Gastrocnemius medialis (tissue), 4 donors: ENCODE measurements around the gene ZNF423. TPM values are rescaled to one million over a fixed set of nuclear protein-coding genes. Genes with fewer than 3 reads are reported as not detected.

ENCODE experiments used
- ATAC-seq, 2 donors: fragments of 150-250 bp; one replicate each; pipeline ENCODE4 v1.9.1; 2016
- DNase-seq, 2 donors: peaks; one replicate each; pipeline ENCODE4 v3.0.0-alpha.2; 2019
- H3K27ac ChIP-seq, 4 donors: fragments of 200-600 bp; sonication (generic); 1 replicate in 1 of 4; 2 replicates in 3 of 4; pipeline ENCODE4 v1.5.1; 2016 to 2018; ENCODE audit warnings: mild to moderate bottlenecking in 2 of 4, moderate library complexity in 1 of 4
- H3K27me3 ChIP-seq, 3 donors: fragments of 200-600 bp; sonication (generic) in 2 of 3; 1 replicate in 1 of 3; 2 replicates in 2 of 3; pipeline versions ENCODE4 v1.5.1 to v1.6.0; 2016 to 2019; ENCODE audit warnings: mild to moderate bottlenecking in 1 of 3, moderate library complexity in 1 of 3
- H3K36me3 ChIP-seq, 2 donors: fragments of 200-600 bp; sonication (generic) in 1 of 2; one replicate each; pipeline ENCODE4 v1.5.1; 2017 to 2018
- H3K4me1 ChIP-seq, 2 donors: fragments of 200-600 bp; sonication (generic) in 1 of 2; one replicate each; pipeline ENCODE4 v1.5.1; 2016 to 2017; ENCODE audit warnings: mild to moderate bottlenecking in 2 of 2
- H3K4me3 ChIP-seq, 4 donors: fragments of 200-600 bp; sonication (generic) in 3 of 4; 1 replicate in 1 of 4; 2 replicates in 3 of 4; pipeline ENCODE4 v1.5.1; 2016 to 2019; ENCODE audit warnings: mild to moderate bottlenecking in 2 of 4
- H3K9me3 ChIP-seq, 3 donors: fragments of 200-600 bp; sonication (generic) in 2 of 3; 1 replicate in 1 of 3; 2 replicates in 2 of 3; pipeline ENCODE4 v1.5.1; 2016 to 2019
- POLR2A ChIP-seq, 2 donors: fragments of 450-650 bp; IDR thresholded peaks; one replicate each; pipeline ENCODE4 v1.6.1; 2017; ENCODE audit warnings: antibody characterized with exemption in 2 of 2, mild to moderate bottlenecking in 2 of 2, moderate library complexity in 2 of 2
- in situ Hi-C, 4 donors: fragments of 200-750 bp; cut with MboI; loops; one replicate each; pipeline versions ENCODE4 v1.15.0 to v1.8.0; 2017; ENCODE audit warnings: low sequenced_read_pairs in 4 of 4
- intact Hi-C: fragments of 100-400 bp; cut with DNase I; formaldehyde crosslinking; loops from one replicate; pipeline ENCODE4 v1.15.1; 2023; ENCODE audit warnings: low total_unique reads
- total RNA-seq, 4 donors: library from RNA; depleted of rRNA; stranded (reverse); fragments of >200 nt; gene quantifications; one replicate each; pipeline versions ENCODE4 v1.1.0 to v1.2.3, GENCODE V29; 2016
- TF ChIP-seq, protein P1 (sequence below), 5 experiments: fragments of 450-650 bp in 3 of 5; fragments of 200-600 bp in 2 of 5; sonication (generic) in 2 of 5; IDR thresholded peaks in 4 of 5; conservative IDR thresholded peaks in 1 of 5; 1 replicate in 4 of 5; 2 replicates in 1 of 5; pipeline ENCODE4 v1.5.1; 2016 to 2019; ENCODE audit warnings: antibody characterized with exemption in 5 of 5, mild to moderate bottlenecking in 3 of 5, moderate library complexity in 3 of 5

The ZNF423 gene
- total RNA-seq, 4 donors from 2014 or later: 8.4 to 15.8 (median 12.5) TPM

DNA sequence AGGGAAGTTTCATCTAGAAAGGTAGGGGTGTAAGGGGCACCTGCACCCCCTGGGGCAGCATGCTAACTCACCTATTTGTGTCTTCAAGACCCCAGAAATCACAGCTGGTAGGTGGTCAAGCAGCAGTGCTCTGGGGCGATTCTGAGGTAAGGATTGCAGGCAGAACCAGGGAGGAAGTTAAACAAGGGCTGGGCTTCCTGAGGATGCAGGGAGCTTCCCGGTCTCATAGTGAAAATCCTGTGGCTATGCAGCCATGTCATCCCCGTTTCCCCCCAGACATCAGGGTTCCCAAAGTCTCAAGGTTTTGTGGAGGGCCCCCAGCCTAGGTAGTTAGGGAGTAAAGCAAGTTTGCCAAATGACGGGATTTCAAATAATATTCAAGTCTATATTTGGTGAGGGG, 403.8 kb downstream of the ZNF423 start:
- Histone ChIP-seq H3K4me1 (no peaks in the 10 kb centered on the region), H3K36me3 (no peaks in the 10 kb centered on the region), H3K4me3 (peak overlapping the region in 2 of 4 donors; percentile 0 to 20), H3K27me3 (no peaks in the 10 kb centered on the region), H3K9me3 (no peaks in the 10 kb centered on the region), H3K27ac (peak overlapping the region in 3 of 4 donors; percentile 2 to 38 (median 6))
- no peak for DNase-seq
- intact Hi-C loops: no loop called here
- TF ChIP-seq, protein P1, sequence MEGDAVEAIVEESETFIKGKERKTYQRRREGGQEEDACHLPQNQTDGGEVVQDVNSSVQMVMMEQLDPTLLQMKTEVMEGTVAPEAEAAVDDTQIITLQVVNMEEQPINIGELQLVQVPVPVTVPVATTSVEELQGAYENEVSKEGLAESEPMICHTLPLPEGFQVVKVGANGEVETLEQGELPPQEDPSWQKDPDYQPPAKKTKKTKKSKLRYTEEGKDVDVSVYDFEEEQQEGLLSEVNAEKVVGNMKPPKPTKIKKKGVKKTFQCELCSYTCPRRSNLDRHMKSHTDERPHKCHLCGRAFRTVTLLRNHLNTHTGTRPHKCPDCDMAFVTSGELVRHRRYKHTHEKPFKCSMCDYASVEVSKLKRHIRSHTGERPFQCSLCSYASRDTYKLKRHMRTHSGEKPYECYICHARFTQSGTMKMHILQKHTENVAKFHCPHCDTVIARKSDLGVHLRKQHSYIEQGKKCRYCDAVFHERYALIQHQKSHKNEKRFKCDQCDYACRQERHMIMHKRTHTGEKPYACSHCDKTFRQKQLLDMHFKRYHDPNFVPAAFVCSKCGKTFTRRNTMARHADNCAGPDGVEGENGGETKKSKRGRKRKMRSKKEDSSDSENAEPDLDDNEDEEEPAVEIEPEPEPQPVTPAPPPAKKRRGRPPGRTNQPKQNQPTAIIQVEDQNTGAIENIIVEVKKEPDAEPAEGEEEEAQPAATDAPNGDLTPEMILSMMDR (IDR thresholded peaks at IDR 0.05 in 4 of 5, conservative IDR thresholded peaks at IDR 0.05 in 1 of 5): no peak
- TF ChIP-seq POLR2A (IDR thresholded peaks at IDR 0.05): no peak
- in situ Hi-C loops: no loop called here
- no peak for ATAC-seq

DNA sequence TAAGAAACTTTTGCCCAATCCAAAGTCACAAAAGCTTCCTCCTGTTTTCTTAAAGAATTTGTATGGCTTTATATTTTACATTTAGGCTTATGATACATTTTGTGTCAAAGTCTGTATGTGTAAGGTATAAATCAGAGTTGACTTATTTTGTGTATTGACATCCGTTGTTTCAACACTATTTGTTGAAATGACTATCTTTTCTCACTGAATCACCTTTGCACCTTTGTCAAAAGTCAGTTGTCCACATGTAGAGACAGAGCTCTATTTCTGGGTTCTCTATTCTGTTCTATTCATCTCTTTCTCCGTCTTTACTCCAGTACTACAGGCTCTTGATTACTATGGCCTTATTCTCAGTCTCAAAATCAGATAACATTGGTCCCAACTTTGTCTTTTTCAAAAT, 409.1 kb downstream of the ZNF423 start:
- TF ChIP-seq, protein P1 (IDR thresholded peaks at IDR 0.05 in 4 of 5, conservative IDR thresholded peaks at IDR 0.05 in 1 of 5): no peak
- TF ChIP-seq POLR2A (IDR thresholded peaks at IDR 0.05): no peak
- no peaks in the 10 kb centered on the region for H3K27me3 ChIP-seq
- no peak for DNase-seq
- no peak for ATAC-seq
- H3K36me3 ChIP-seq: no peaks in the 10 kb centered on the region
- intact Hi-C loops: no loop called here
- H3K27ac ChIP-seq: no peak overlapping the region
- no peaks in the 10 kb centered on the region for H3K4me1 ChIP-seq
- in situ Hi-C loops: no loop called here
- no peaks in the 10 kb centered on the region for H3K9me3 ChIP-seq
- H3K4me3 ChIP-seq: no peak overlapping the region

DNA sequence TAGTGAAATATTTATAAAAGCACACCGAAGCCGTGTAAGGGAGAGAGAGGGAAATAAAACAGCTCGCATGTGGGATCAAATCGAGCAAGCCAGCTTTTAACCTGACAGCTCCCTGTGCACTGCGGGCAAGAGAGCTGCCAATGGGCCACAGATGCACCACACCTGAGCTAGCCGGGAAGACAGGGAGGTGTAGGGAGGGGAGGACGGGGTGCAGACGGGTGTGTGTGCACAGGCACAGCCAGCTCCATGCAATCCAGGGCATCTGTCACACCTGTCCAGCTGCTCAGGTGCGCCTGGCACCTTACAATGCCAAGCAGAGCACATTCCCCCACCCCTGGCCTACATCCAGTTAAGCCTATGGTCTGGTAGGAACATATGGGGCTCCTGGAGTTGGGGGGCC, 412.3 kb downstream of the ZNF423 start:
- Histone ChIP-seq H3K4me1 (no peaks in the 10 kb centered on the region), H3K4me3 (no peak overlapping the region), H3K9me3 (no peaks in the 10 kb centered on the region), H3K27me3 (peaks cover 0 to 6% (median 0%) of the 10 kb centered on the region in 3 donors), H3K27ac (no peak overlapping the region), H3K36me3 (no peaks in the 10 kb centered on the region)
- TF ChIP-seq, protein P1 (IDR thresholded peaks at IDR 0.05 in 4 of 5, conservative IDR thresholded peaks at IDR 0.05 in 1 of 5): no peak
- no peak for TF ChIP-seq POLR2A (IDR thresholded peaks at IDR 0.05)
- in situ Hi-C loops (no loop called here), intact Hi-C loops (no loop called here)
- no peak for DNase-seq
- no peak for ATAC-seq

DNA sequence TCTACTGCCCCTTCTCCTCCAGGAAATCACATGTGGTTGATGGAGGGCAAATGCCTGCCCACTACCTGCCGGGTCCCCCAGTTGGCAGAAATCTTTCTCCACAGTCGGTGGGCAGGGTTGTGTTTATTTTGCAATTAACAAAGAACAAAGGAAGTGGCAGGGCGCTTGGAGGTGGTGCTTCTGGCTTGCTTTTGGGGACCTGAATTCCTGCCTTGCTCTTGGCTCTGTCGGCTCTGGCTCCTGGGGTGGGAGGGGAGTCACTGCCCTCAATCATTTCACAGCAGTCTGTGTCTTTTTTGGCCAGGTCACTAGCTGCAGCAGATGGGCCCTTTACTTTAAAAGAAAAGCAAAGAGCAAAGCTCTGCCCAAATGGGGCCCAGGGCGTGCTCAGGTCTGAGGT, 413.1 kb downstream of the ZNF423 start:
- Histone ChIP-seq H3K27ac (no peak overlapping the region), H3K4me1 (no peaks in the 10 kb centered on the region), H3K4me3 (no peak overlapping the region), H3K36me3 (no peaks in the 10 kb centered on the region), H3K27me3 (peaks cover 0 to 6% (median 0%) of the 10 kb centered on the region in 3 donors), H3K9me3 (no peaks in the 10 kb centered on the region)
- no peak for ATAC-seq
- no peak for TF ChIP-seq POLR2A (IDR thresholded peaks at IDR 0.05)
- TF ChIP-seq, protein P1 (IDR thresholded peaks at IDR 0.05 in 4 of 5, conservative IDR thresholded peaks at IDR 0.05 in 1 of 5): no peak
- intact Hi-C loops: no loop called here
- in situ Hi-C loops: no loop called here
- no peak for DNase-seq

DNA sequence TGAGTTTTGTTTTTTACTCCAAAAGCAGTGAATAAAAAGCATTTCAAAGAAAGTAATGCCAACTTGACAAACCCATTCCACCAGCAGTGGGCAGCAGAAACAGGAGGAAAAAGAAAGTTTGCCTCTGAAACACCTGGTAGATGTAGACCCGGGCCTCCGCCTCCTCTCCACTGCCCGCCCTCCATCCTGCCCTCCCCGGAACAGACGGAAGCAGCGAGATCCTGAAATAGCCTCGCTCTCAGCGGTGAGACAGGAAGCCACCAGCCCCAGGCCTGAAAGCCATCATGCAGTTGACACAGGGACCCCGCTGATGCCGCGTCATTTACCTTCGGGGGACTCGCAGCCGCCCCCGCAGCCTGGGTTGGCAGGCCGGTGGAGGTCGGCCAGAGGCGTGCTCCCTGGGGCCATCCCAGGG, 414.5 kb downstream of the ZNF423 start:
- H3K27ac ChIP-seq: peak overlapping the region in 1 of 4 donors; percentile 58

More for the DNA sequence above, 414.5 kb downstream of the ZNF423 start:
- DNase-seq (no peak), ATAC-seq (no peak)
- Histone ChIP-seq H3K27me3 (peaks cover 0 to 6% (median 0%) of the 10 kb centered on the region in 3 donors), H3K9me3 (no peaks in the 10 kb centered on the region), H3K4me3 (no peak overlapping the region), H3K36me3 (no peaks in the 10 kb centered on the region), H3K4me1 (no peaks in the 10 kb centered on the region)
- TF ChIP-seq, protein P1 (IDR thresholded peaks at IDR 0.05 in 4 of 5, conservative IDR thresholded peaks at IDR 0.05 in 1 of 5): peak in 1 of 5 experiments; percentile 21
- TF ChIP-seq POLR2A (IDR thresholded peaks at IDR 0.05): no peak
- in situ Hi-C loops: no loop called here
- intact Hi-C loops: no loop called here
